DND-41 (cell line): ENCODE measurements around the gene RUFY2.

Experiments used
- ATAC-seq: fragments of 200-7000 bp; cut with Tn5 transposase; 3 replicates; pipeline ENCODE4 v1.9.1; 2021; ENCODE audit warnings: low read depth; ENCODE audit not compliant: insufficient read depth
- DNase-seq: peaks from one replicate; pipeline ENCODE4 v3.0.0-alpha.2; 2020
- H2AFZ ChIP-seq: 2 replicates; pipeline ENCODE4 v1.6.0; 2012; ENCODE audit warnings: low read depth, low read length
- H3K27ac ChIP-seq: 2 replicates; pipeline ENCODE4 v1.5.1; 2012; ENCODE audit warnings: low read length, inconsistent platforms
- H3K27me3 ChIP-seq: fragments of 200-600 bp; sonication (generic); 2 replicates; pipeline ENCODE4 v1.6.0; 2012; ENCODE audit warnings: low read length, mild to moderate bottlenecking, inconsistent platforms; ENCODE audit not compliant: insufficient read depth, poor library complexity
- H3K36me3 ChIP-seq: 2 replicates; pipeline ENCODE4 v1.5.1; 2012; ENCODE audit warnings: low read length, inconsistent platforms; ENCODE audit not compliant: insufficient read depth
- H3K4me1 ChIP-seq: 2 replicates; pipeline ENCODE4 v1.5.1; 2012; ENCODE audit warnings: mild to moderate bottlenecking, low read length; ENCODE audit not compliant: insufficient read depth
- H3K4me2 ChIP-seq: 2 replicates; pipeline ENCODE4 v1.6.0; 2012; ENCODE audit warnings: mild to moderate bottlenecking, moderate library complexity, low read length, inconsistent platforms; ENCODE audit not compliant: insufficient read depth
- H3K4me3 ChIP-seq, 2 experiments: fragments of 200-600 bp in 1 of 2; shearing (Covaris generic) in 1 of 2; 2 replicates each; pipeline ENCODE4 v1.5.1; 2012 to 2016; ENCODE audit warnings: inconsistent platforms in 2 of 2, low read length in 2 of 2, mild to moderate bottlenecking in 2 of 2, low read depth in 1 of 2, moderate library complexity in 1 of 2
- H3K79me2 ChIP-seq: 2 replicates; pipeline ENCODE4 v1.6.0; 2012; ENCODE audit warnings: low read length, inconsistent platforms; ENCODE audit not compliant: insufficient read depth
- H3K9ac ChIP-seq: 2 replicates; pipeline ENCODE4 v1.6.0; 2012; ENCODE audit warnings: low read depth, mild to moderate bottlenecking, inconsistent platforms, low read length, moderate library complexity
- H3K9me3 ChIP-seq: 2 replicates; pipeline ENCODE4 v1.5.1; 2012; ENCODE audit warnings: low read length, moderate library complexity, mild to moderate bottlenecking, inconsistent platforms; ENCODE audit not compliant: insufficient read depth, severe bottlenecking
- H4K20me1 ChIP-seq: 2 replicates; pipeline ENCODE4 v1.6.0; 2012; ENCODE audit warnings: low read length; ENCODE audit not compliant: insufficient read depth
- CTCF ChIP-seq: IDR thresholded peaks from 2 replicates; pipeline ENCODE4 v1.5.1; 2012; ENCODE audit warnings: borderline replicate concordance, low read length, moderate library complexity, mild to moderate bottlenecking; ENCODE audit not compliant: poor library complexity, severe bottlenecking; ENCODE audit errors: extremely low read depth
- EZH2 ChIP-seq: IDR thresholded peaks from 3 replicates; pipeline ENCODE4 v1.6.1; 2012; ENCODE audit warnings: borderline replicate concordance, low read depth, mild to moderate bottlenecking, moderate library complexity, low read length, inconsistent platforms; ENCODE audit not compliant: severe bottlenecking

RUFY2 gene

DNA sequence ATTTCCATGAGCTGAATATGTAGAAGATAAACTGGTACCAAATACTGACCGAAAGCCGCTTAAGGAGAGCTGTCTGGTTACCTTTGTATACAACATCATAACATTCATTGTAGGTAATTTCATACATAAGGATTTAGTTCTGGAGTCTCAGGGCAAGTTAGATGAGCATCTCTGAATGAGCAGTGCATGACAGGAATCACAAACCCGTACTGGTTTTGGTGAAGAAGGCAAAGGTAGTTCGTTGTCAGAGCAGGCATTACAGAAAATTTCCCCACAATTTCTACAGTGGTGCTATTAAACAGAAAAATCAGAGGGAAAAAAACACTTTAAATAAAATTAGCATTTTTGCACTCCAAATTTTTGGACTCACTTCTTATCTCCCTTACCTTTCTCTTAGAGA is 61.5 kb downstream of the RUFY2 start:
- peaks cover 56% of the 10 kb centered on the region for H3K36me3 ChIP-seq
- H3K27ac ChIP-seq = no peak overlapping the region

GRCh38 chr10:68342909-68343516 is 64.1 kb downstream of the RUFY2 start:
- no peak for ATAC-seq
- Histone ChIP-seq H3K9ac (no peak overlapping the region), H3K79me2 (peaks cover 62% of the 10 kb centered on the region), H3K4me1 (0 out of 2 replicates have a peak, but pooled peaks cover 3% of the 10 kb centered on the region), H3K9me3 (no peaks in the 10 kb centered on the region), H3K36me3 (peaks cover 80% of the 10 kb centered on the region), H3K4me2 (no peak overlapping the region), H3K4me3 (no peak overlapping the region), H4K20me1 (peaks cover 50% of the 10 kb centered on the region), H2AFZ (no peak overlapping the region), H3K27ac (no peak overlapping the region), H3K27me3 (no peaks in the 10 kb centered on the region)
- DNase-seq = no peak
- TF ChIP-seq CTCF (no peak), EZH2 (no peak)

More for the DNA sequence above, 61.5 kb downstream of the RUFY2 start:
- Histone ChIP-seq H3K4me2 (no peak overlapping the region), H3K4me3 (no peak overlapping the region), H3K79me2 (peaks cover 36% of the 10 kb centered on the region), H2AFZ (no peak overlapping the region), H3K27me3 (no peaks in the 10 kb centered on the region), H3K9ac (no peak overlapping the region), H3K9me3 (no peaks in the 10 kb centered on the region), H4K20me1 (peaks cover 24% of the 10 kb centered on the region; the same call in 1 of the 2 replicates), H3K4me1 (no peaks in the 10 kb centered on the region)
- ATAC-seq (no peak), DNase-seq (no peak)
- TF ChIP-seq CTCF = no peak
- TF ChIP-seq EZH2 = no peak

- DNase-seq (no peak), ATAC-seq (no peak)
- Histone ChIP-seq H3K4me3 (no peak overlapping the region), H3K9ac (no peak overlapping the region), H3K79me2 (peaks cover 87% of the 10 kb centered on the region), H3K4me1 (peaks cover 24% of the 10 kb centered on the region), H3K4me2 (no peak overlapping the region), H3K36me3 (peaks cover 100% of the 10 kb centered on the region), H2AFZ (no peak overlapping the region), H4K20me1 (peaks cover 74% of the 10 kb centered on the region), H3K27ac (no peak overlapping the region), H3K9me3 (no peaks in the 10 kb centered on the region), H3K27me3 (no peaks in the 10 kb centered on the region)
- no peak for TF ChIP-seq EZH2
- TF ChIP-seq CTCF = no peak
These were observed 66.6 kb downstream of the RUFY2 start for GRCh38 chr10:68340358-68341080.
